ENCODE measurements around the gene ZNF584. TPM values are rescaled to one million over a fixed set of nuclear protein-coding genes. Genes with fewer than 3 reads are reported as not detected.
"Not testable (repeated sequence)": the region's sequence is repeated elsewhere in the genome, so short reads cannot be mapped to it uniquely, and the experiment has no call there.

The ZNF584 gene
- 10 to 100 TPM; 13.2 to 25.0 TPM for total RNA-seq
- long read RNA-seq, partial matches to known transcripts, result 1 of 33 reads
- long read RNA-seq, other reads (novel, unspliced or antisense), result 30 of 33 reads

- ATAC-seq (peak; percentile 98 to 99), DNase-seq (peak; percentile 98)
- intact Hi-C loops (cut with DNase I), result no loop called here
These were observed at the start of gene ZNF584 for GRCh38 chr19:58408152-58409009. Gene ZNF584, plus strand, starts transcription at chr19:58408649. Its CDS starts 499 bp downstream, at chr19:58409148.

GRCh38 chr19:58361900-58362271 lies 46.6 kb upstream of the ZNF584 start:
- DNase-seq (peak; percentile 76), ATAC-seq (peak; percentile 9 to 34)
- intact Hi-C loops (cut with DNase I), result loop anchor here in 1 of 2 donors (1.0 kb wide), 1 partner anchor 35 kb away; no protein-coding TSS in a partner anchor

- ATAC-seq (peak; percentile 96 to 97), DNase-seq (peak; percentile 99)
- intact Hi-C loops (cut with DNase I), result loop anchor here in 1 of 2 donors (1.0 kb wide), 1 partner anchor 35 kb away; no protein-coding TSS in a partner anchor
These were observed 46.0 kb upstream of the ZNF584 start, which contains the start of gene ZNF497 for GRCh38 chr19:58362272-58362994. Gene ZNF497, minus strand, starts transcription at chr19:58362751. Its CDS starts 5,116 bp downstream, at chr19:58357635.

- intact Hi-C loops (cut with DNase I), result no loop called here
- DNase-seq, result no peak
- no peak for ATAC-seq
These were observed 44.3 kb upstream of the ZNF584 start for GRCh38 chr19:58364146-58364545.

GRCh38 chr19:58366585-58367430 lies 41.6 kb upstream of the ZNF584 start:
- DNase-seq (no peak), ATAC-seq (no peak)
- intact Hi-C loops (cut with DNase I), result no loop called here

- intact Hi-C loops (cut with DNase I), result no loop called here
- ATAC-seq (no peak), DNase-seq (no peak)
These were observed 40.6 kb upstream of the ZNF584 start for GRCh38 chr19:58367698-58368454.

- ATAC-seq, result peak in 1 of 2 donors; percentile 23
- intact Hi-C loops (cut with DNase I), result no loop called here
- no peak for DNase-seq
These were observed 39.7 kb upstream of the ZNF584 start for GRCh38 chr19:58368561-58369360.

- ATAC-seq, result peak; percentile 38 to 75
- intact Hi-C loops (cut with DNase I), result no loop called here
- no peak for DNase-seq
These were observed 35.9 kb upstream of the ZNF584 start for GRCh38 chr19:58372311-58373133.

GRCh38 chr19:58374200-58374599 lies 34.2 kb upstream of the ZNF584 start:
- DNase-seq, result no peak
- ATAC-seq, result no peak
- intact Hi-C loops (cut with DNase I), result no loop called here

GRCh38 chr19:58376724-58377123 lies 31.7 kb upstream of the ZNF584 start:
- ATAC-seq; intact Hi-C loops (cut with DNase I); DNase-seq: not testable (repeated sequence)

- no peak for ATAC-seq
- no peak for DNase-seq
- intact Hi-C loops (cut with DNase I), result no loop called here
These were observed 29.2 kb upstream of the ZNF584 start for GRCh38 chr19:58379246-58379645.

- no peak for DNase-seq
- ATAC-seq, result no peak
- intact Hi-C loops (cut with DNase I), result no loop called here
These were observed 28.3 kb upstream of the ZNF584 start for GRCh38 chr19:58380037-58380661.

GRCh38 chr19:58380662-58381459 lies 27.6 kb upstream of the ZNF584 start, which contains the start of gene ZNF837:
Gene ZNF837, minus strand, starts transcription at chr19:58381030. Its CDS starts 11,698 bp downstream, at chr19:58369332.
- DNase-seq (peak; percentile 99), ATAC-seq (peak; percentile 96)
- intact Hi-C loops (cut with DNase I), result no loop called here

GRCh38 chr19:58381460-58382212 lies 26.8 kb upstream of the ZNF584 start:
- intact Hi-C loops (cut with DNase I), result no loop called here
- ATAC-seq, result no peak
- no peak for DNase-seq

Measured in left cardiac atrium (tissue), 4 donors.